Measurements from ENCODE around the gene FBXL17.

FBXL17 gene

DNA sequence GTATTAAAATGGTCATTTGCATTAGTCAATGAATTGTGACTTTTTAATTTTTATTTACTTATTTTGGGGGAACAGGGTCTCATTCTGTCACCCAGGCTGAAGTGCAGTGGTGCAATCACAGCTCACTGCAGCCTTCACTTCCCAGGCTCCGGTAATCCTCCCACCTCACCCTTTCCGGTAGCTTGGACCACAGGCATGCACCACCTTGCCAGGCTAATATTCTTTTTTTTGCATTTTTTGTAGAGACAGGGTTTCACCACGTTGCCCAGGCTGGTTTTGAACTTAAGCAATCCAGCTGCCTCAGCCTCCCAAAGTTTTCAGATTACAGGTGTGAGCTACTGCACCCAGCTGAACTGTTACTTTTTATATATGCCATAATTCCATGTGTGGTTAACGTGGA, 143.4 kb downstream of the FBXL17 start:
- Histone ChIP-seq H3K27me3 (ENCODE audit: insufficient read depth, low read length, poor library complexity) (no peaks in the 10 kb centered on the region), H3K4me3 (ENCODE audit: low read depth in 1 of 2, low read length in 2 of 2) (no peak overlapping the region), H2AFZ (ENCODE audit: low read depth, low read length) (no peak overlapping the region), H3K4me1 (ENCODE audit: insufficient read depth, low read length) (no peaks in the 10 kb centered on the region), H3K27ac (ENCODE audit: low read length) (no peak overlapping the region), H3K4me2 (ENCODE audit: insufficient read depth, low read length) (no peak overlapping the region), H4K20me1 (ENCODE audit: insufficient read depth, low read length) (no peaks in the 10 kb centered on the region), H3K79me2 (ENCODE audit: insufficient read depth, low read length) (no peaks in the 10 kb centered on the region), H3K9me3 (ENCODE audit: insufficient read depth, low read length, severe bottlenecking) (no peaks in the 10 kb centered on the region), H3K36me3 (ENCODE audit: insufficient read depth, low read length) (no peaks in the 10 kb centered on the region), H3K9ac (ENCODE audit: low read depth, low read length) (no peak overlapping the region)
- ATAC-seq (ENCODE audit: insufficient read depth, low read depth) (no peak), DNase-seq (no peak)
- no peak for TF ChIP-seq EZH2 (IDR thresholded peaks at IDR 0.05; ENCODE audit: borderline replicate concordance, low read depth, low read length, severe bottlenecking)

DNA sequence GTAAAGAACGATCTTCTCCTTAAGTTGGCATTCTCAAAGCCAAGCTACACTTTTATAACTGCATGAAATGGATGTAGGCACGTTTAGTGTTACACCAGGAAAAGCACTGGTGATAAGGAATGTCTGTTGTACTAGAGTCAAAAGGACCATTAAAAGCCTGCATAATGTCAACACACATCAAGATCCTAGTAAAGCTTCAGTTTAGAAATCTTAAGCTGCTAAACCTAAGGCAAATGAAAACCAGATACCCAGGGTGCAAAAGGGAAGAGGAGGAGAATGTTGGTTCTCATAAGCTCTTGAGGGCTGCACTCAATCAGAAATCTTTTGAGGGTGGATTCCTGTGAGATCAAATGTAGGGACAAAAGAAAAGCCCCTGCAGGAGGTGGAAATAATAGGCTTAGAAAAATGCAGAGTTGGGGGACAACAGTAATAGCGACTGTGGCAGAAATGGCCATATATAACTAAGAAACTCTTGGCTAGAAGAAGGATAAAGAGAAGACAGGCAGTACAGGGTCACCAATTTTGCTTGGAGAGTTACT, 148.2 kb downstream of the FBXL17 start:
- Histone ChIP-seq H3K79me2 (ENCODE audit: insufficient read depth, low read length) (no peaks in the 10 kb centered on the region), H3K4me3 (ENCODE audit: low read depth in 1 of 2, low read length in 2 of 2) (no peak overlapping the region), H2AFZ (ENCODE audit: low read depth, low read length) (no peak overlapping the region), H3K4me2 (ENCODE audit: insufficient read depth, low read length) (no peak overlapping the region), H3K9me3 (ENCODE audit: insufficient read depth, low read length, severe bottlenecking) (no peaks in the 10 kb centered on the region), H3K36me3 (ENCODE audit: insufficient read depth, low read length) (no peaks in the 10 kb centered on the region), H3K4me1 (ENCODE audit: insufficient read depth, low read length) (no peaks in the 10 kb centered on the region), H4K20me1 (ENCODE audit: insufficient read depth, low read length) (no peaks in the 10 kb centered on the region), H3K27me3 (ENCODE audit: insufficient read depth, low read length, poor library complexity) (no peaks in the 10 kb centered on the region), H3K27ac (ENCODE audit: low read length) (no peak overlapping the region), H3K9ac (ENCODE audit: low read depth, low read length) (no peak overlapping the region)
- TF ChIP-seq, protein P1, sequence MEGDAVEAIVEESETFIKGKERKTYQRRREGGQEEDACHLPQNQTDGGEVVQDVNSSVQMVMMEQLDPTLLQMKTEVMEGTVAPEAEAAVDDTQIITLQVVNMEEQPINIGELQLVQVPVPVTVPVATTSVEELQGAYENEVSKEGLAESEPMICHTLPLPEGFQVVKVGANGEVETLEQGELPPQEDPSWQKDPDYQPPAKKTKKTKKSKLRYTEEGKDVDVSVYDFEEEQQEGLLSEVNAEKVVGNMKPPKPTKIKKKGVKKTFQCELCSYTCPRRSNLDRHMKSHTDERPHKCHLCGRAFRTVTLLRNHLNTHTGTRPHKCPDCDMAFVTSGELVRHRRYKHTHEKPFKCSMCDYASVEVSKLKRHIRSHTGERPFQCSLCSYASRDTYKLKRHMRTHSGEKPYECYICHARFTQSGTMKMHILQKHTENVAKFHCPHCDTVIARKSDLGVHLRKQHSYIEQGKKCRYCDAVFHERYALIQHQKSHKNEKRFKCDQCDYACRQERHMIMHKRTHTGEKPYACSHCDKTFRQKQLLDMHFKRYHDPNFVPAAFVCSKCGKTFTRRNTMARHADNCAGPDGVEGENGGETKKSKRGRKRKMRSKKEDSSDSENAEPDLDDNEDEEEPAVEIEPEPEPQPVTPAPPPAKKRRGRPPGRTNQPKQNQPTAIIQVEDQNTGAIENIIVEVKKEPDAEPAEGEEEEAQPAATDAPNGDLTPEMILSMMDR (IDR thresholded peaks at IDR 0.05; ENCODE audit: borderline replicate concordance, extremely low read depth, low read length, poor library complexity, severe bottlenecking), result no peak
- no peak for TF ChIP-seq EZH2 (IDR thresholded peaks at IDR 0.05; ENCODE audit: borderline replicate concordance, low read depth, low read length, severe bottlenecking)
- no peak for DNase-seq
- no peak for ATAC-seq (ENCODE audit: insufficient read depth, low read depth)

DNA sequence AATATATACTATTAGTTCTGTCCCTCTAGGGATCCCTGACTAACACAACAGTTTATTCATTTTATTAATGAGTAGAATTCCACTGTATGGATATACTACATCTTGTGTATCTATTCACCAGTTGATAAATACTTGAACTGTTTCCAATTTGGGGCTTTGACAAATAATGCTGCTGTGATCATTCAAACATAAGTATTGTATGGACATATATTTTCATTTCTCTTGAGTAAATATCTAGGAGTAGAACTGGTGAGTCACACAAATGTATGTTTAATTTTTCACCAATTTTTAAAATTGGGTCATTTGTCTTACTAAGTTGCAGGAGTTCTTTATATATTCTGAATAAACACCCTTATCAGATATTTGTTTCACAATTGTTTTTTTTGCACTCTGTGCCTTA, 149.1 kb downstream of the FBXL17 start:
- no peak for ATAC-seq (ENCODE audit: insufficient read depth, low read depth)
- no peaks in the 10 kb centered on the region for H3K79me2 ChIP-seq (ENCODE audit: insufficient read depth, low read length)
- TF ChIP-seq, protein P1 (IDR thresholded peaks at IDR 0.05; ENCODE audit: borderline replicate concordance, extremely low read depth, low read length, poor library complexity, severe bottlenecking), result no peak
- TF ChIP-seq EZH2 (IDR thresholded peaks at IDR 0.05; ENCODE audit: borderline replicate concordance, low read depth, low read length, severe bottlenecking), result no peak

DNA sequence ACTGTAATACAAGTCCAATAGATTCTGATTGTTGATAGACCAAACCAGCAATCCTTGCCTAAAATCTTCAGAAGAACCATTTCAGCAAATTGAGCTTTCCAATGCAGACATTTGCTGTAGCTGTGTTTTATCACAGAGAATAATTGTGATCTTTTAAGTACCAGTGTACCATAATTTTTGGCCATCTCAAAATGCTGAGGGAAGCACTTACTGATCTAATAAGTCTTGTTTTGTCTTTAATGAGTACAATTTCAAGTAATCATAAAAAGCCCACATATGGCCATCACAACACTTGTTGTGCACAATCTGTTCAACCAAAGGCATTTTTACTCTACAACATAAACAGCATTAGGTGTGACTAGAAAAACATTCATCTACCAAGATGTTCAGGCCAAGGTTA, 159.9 kb downstream of the FBXL17 start:
- ATAC-seq (ENCODE audit: insufficient read depth, low read depth) (no peak), DNase-seq (no peak)
- no peaks in the 10 kb centered on the region for H3K9me3 ChIP-seq (ENCODE audit: insufficient read depth, low read length, severe bottlenecking)
- H3K9ac ChIP-seq (ENCODE audit: low read depth, low read length), result no peak overlapping the region
- no peaks in the 10 kb centered on the region for H4K20me1 ChIP-seq (ENCODE audit: insufficient read depth, low read length)
- no peaks in the 10 kb centered on the region for H3K36me3 ChIP-seq (ENCODE audit: insufficient read depth, low read length)
- TF ChIP-seq EZH2 (IDR thresholded peaks at IDR 0.05; ENCODE audit: borderline replicate concordance, low read depth, low read length, severe bottlenecking), result no peak
- TF ChIP-seq, protein P1 (IDR thresholded peaks at IDR 0.05; ENCODE audit: borderline replicate concordance, extremely low read depth, low read length, poor library complexity, severe bottlenecking), result no peak
- no peaks in the 10 kb centered on the region for H3K27me3 ChIP-seq (ENCODE audit: insufficient read depth, low read length, poor library complexity)
- H2AFZ ChIP-seq (ENCODE audit: low read depth, low read length), result no peak overlapping the region
- H3K4me2 ChIP-seq (ENCODE audit: insufficient read depth, low read length), result no peak overlapping the region
- no peaks in the 10 kb centered on the region for H3K4me1 ChIP-seq (ENCODE audit: insufficient read depth, low read length)
- H3K4me3 ChIP-seq (ENCODE audit: low read depth in 1 of 2, low read length in 2 of 2), result no peak overlapping the region
- no peak overlapping the region for H3K27ac ChIP-seq (ENCODE audit: low read length)
- H3K79me2 ChIP-seq (ENCODE audit: insufficient read depth, low read length), result no peaks in the 10 kb centered on the region

More for the DNA sequence above, 149.1 kb downstream of the FBXL17 start:
- Histone ChIP-seq H3K4me3 (ENCODE audit: low read depth in 1 of 2, low read length in 2 of 2) (no peak overlapping the region), H3K27me3 (ENCODE audit: insufficient read depth, low read length, poor library complexity) (no peaks in the 10 kb centered on the region), H3K36me3 (ENCODE audit: insufficient read depth, low read length) (no peaks in the 10 kb centered on the region), H3K4me2 (ENCODE audit: insufficient read depth, low read length) (no peak overlapping the region), H2AFZ (ENCODE audit: low read depth, low read length) (no peak overlapping the region), H3K9me3 (ENCODE audit: insufficient read depth, low read length, severe bottlenecking) (no peaks in the 10 kb centered on the region), H3K27ac (ENCODE audit: low read length) (no peak overlapping the region), H3K9ac (ENCODE audit: low read depth, low read length) (no peak overlapping the region), H3K4me1 (ENCODE audit: insufficient read depth, low read length) (no peaks in the 10 kb centered on the region), H4K20me1 (ENCODE audit: insufficient read depth, low read length) (no peaks in the 10 kb centered on the region)
- no peak for DNase-seq

Measured in DND-41 (cell line).